Endothelial cell of umbilical vein (primary cell): ENCODE data around the gene BCAS3.
A peak's percentile ranks its signal among the peaks of the same experiment; 100 is the strongest.

Experiments
- EZH2 ChIP-seq: IDR thresholded peaks from 2 replicates; pipeline ENCODE4 v1.6.1; 2012; ENCODE audit warnings: borderline replicate concordance, low read depth, mild to moderate bottlenecking, moderate library complexity, low read length, inconsistent platforms; ENCODE audit not compliant: severe bottlenecking
- MAX ChIP-seq: IDR thresholded peaks from 2 replicates; pipeline ENCODE4 v1.6.1; 2011; ENCODE audit not compliant: insufficient read depth, insufficient read length
- MYC ChIP-seq: IDR thresholded peaks from one replicate; pipeline ENCODE4 v1.6.1; 2011; ENCODE audit warnings: mild to moderate bottlenecking, low read depth, low read length
- POLR2A ChIP-seq: IDR thresholded peaks from 2 replicates; pipeline ENCODE4 v1.6.1; 2012; ENCODE audit warnings: low read depth, mild to moderate bottlenecking, control low read depth, low read length
- POLR2AphosphoS5 ChIP-seq: IDR thresholded peaks from 2 replicates; pipeline ENCODE4 v1.6.1; 2012; ENCODE audit warnings: low read depth, mild to moderate bottlenecking, control low read depth, low read length, moderate library complexity; ENCODE audit not compliant: insufficient read depth
- TF ChIP-seq, protein P1 (sequence below), 2 donors: IDR thresholded peaks; 1 replicate in 1 of 2; 2 replicates in 1 of 2; pipeline ENCODE4 v1.5.1; 2011; ENCODE audit warnings: low read length in 2 of 2, mild to moderate bottlenecking in 2 of 2, moderate library complexity in 2 of 2, control low read depth in 1 of 2, inconsistent platforms in 1 of 2, low read depth in 1 of 2; ENCODE audit not compliant: insufficient read depth in 1 of 2; ENCODE audit errors: extremely low read depth in 1 of 2

- TF ChIP-seq, protein P1, sequence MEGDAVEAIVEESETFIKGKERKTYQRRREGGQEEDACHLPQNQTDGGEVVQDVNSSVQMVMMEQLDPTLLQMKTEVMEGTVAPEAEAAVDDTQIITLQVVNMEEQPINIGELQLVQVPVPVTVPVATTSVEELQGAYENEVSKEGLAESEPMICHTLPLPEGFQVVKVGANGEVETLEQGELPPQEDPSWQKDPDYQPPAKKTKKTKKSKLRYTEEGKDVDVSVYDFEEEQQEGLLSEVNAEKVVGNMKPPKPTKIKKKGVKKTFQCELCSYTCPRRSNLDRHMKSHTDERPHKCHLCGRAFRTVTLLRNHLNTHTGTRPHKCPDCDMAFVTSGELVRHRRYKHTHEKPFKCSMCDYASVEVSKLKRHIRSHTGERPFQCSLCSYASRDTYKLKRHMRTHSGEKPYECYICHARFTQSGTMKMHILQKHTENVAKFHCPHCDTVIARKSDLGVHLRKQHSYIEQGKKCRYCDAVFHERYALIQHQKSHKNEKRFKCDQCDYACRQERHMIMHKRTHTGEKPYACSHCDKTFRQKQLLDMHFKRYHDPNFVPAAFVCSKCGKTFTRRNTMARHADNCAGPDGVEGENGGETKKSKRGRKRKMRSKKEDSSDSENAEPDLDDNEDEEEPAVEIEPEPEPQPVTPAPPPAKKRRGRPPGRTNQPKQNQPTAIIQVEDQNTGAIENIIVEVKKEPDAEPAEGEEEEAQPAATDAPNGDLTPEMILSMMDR (IDR thresholded peaks at IDR 0.05; ENCODE audit: extremely low read depth in 1 of 2, insufficient read depth in 1 of 2, low read depth in 1 of 2, low read length in 2 of 2) = no peak
- TF ChIP-seq POLR2A = no peak
- TF ChIP-seq MYC = no peak
- no peak for TF ChIP-seq EZH2
- no peak for TF ChIP-seq MAX
- peak; percentile 34 for TF ChIP-seq POLR2AphosphoS5
These were observed 574.6 kb downstream of the BCAS3 start for GRCh38 chr17:61251939-61252865.
